DND-41 (cell line): Measurements from ENCODE around the gene EDDM3A.

Source experiments
- CTCF ChIP-seq: IDR thresholded peaks from 2 replicates; pipeline ENCODE4 v1.5.1; 2012; ENCODE audit warnings: borderline replicate concordance, low read length, moderate library complexity, mild to moderate bottlenecking; ENCODE audit not compliant: poor library complexity, severe bottlenecking; ENCODE audit errors: extremely low read depth
- EZH2 ChIP-seq: IDR thresholded peaks from 3 replicates; pipeline ENCODE4 v1.6.1; 2012; ENCODE audit warnings: borderline replicate concordance, low read depth, mild to moderate bottlenecking, moderate library complexity, low read length, inconsistent platforms; ENCODE audit not compliant: severe bottlenecking

DNA sequence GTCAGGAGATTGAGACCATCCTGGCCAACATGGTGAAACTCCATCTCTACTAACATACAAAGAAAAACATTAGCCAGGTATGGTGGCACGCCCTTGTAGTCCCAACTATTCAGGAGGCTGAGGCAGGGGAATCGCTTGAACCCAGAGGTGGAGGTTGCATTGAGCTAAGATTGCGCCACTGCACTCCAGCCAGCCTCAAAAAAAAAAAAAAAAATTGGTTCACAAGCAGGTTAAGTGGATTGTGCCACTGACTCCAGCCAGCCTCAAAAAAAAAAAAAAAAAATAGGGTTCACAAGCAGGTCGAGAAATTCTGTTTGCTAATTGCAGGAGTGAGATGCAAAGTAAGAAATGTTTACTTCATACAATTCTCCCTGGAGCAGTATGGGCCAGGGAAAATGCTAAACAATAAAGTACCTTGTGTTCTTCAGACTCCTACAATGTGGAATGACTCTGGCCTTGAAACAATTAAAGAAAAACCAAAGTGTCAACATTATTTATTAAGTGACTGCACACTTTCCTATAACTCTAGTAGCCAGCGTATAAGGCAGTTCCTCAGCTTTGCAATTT lies 28.7 kb downstream of the EDDM3A start:
- TF ChIP-seq CTCF: no peak
- TF ChIP-seq EZH2: no peak
